Osteocyte (in vitro differentiated cells): Measurements from ENCODE around the gene CFAP97D2. TPM values are rescaled to one million over a fixed set of nuclear protein-coding genes. Genes with fewer than 3 reads are reported as not detected.

Experiments used
- DNase-seq: peaks from one replicate; pipeline ENCODE4 v3.0.0; 2021; ENCODE audit warnings: mixed read lengths; ENCODE audit not compliant: unreplicated experiment; ENCODE audit errors: extremely low spot score
- H3K27ac Mint-ChIP-seq: one replicate; pipeline ENCODE4 v1.8.0; 2021; ENCODE audit warnings: mild to moderate bottlenecking, mixed read lengths; ENCODE audit not compliant: unreplicated experiment
- H3K27me3 Mint-ChIP-seq: one replicate; pipeline ENCODE4 v1.8.0; 2021; ENCODE audit warnings: mixed read lengths; ENCODE audit not compliant: unreplicated experiment
- H3K36me3 Mint-ChIP-seq: one replicate; pipeline ENCODE4 v1.8.0; 2021; ENCODE audit warnings: mixed read lengths; ENCODE audit not compliant: unreplicated experiment
- H3K4me1 Mint-ChIP-seq: one replicate; pipeline ENCODE4 v1.8.0; 2021; ENCODE audit warnings: mixed read lengths; ENCODE audit not compliant: unreplicated experiment
- H3K4me3 Mint-ChIP-seq: one replicate; pipeline ENCODE4 v1.8.0; 2021; ENCODE audit warnings: mild to moderate bottlenecking, moderate library complexity, mixed read lengths; ENCODE audit not compliant: unreplicated experiment
- H3K9me3 Mint-ChIP-seq: one replicate; pipeline ENCODE4 v1.8.0; 2021; ENCODE audit warnings: mixed read lengths; ENCODE audit not compliant: unreplicated experiment
- CTCF ChIP-seq: fragments of 200-600 bp; sonication (generic); IDR thresholded peaks from 2 replicates; pipeline ENCODE4 v1.5.0; 2021; ENCODE audit warnings: antibody characterized with exemption, mild to moderate bottlenecking, moderate library complexity
- total RNA-seq: library from RNA; stranded (reverse); gene quantifications from 2 replicates; pipeline ENCODE4 v1.2.1, GENCODE V29; 2021

CFAP97D2 gene
- total RNA-seq, 1 donor from 2014 or later = not detected

- Mint-ChIP-seq H3K4me3 (no peak overlapping the region), H3K36me3 (no peaks in the 10 kb centered on the region), H3K27ac (no peak overlapping the region), H3K9me3 (no peaks in the 10 kb centered on the region), H3K4me1 (peaks cover 10% of the 10 kb centered on the region), H3K27me3 (peaks cover 41% of the 10 kb centered on the region)
- no peak for TF ChIP-seq CTCF
- no peak for DNase-seq
Measured at GRCh38 chr13:114151565-114152284, 27.3 kb upstream of the CFAP97D2 start.

GRCh38 chr13:114152285-114152645, 26.8 kb upstream of the CFAP97D2 start:
- no peak overlapping the region for H3K27ac Mint-ChIP-seq
- H3K4me1 Mint-ChIP-seq = peaks cover 10% of the 10 kb centered on the region
- DNase-seq = no peak

GRCh38 chr13:114152831-114153371, 26.2 kb upstream of the CFAP97D2 start:
- H3K27me3 Mint-ChIP-seq = peaks cover 41% of the 10 kb centered on the region
- H3K9me3 Mint-ChIP-seq = no peaks in the 10 kb centered on the region
- no peaks in the 10 kb centered on the region for H3K36me3 Mint-ChIP-seq
- no peak for DNase-seq
- no peak overlapping the region for H3K27ac Mint-ChIP-seq
- TF ChIP-seq CTCF = no peak
- no peak overlapping the region for H3K4me3 Mint-ChIP-seq
- peaks cover 10% of the 10 kb centered on the region for H3K4me1 Mint-ChIP-seq

More at GRCh38 chr13:114152285-114152645, 26.8 kb upstream of the CFAP97D2 start:
- H3K9me3 Mint-ChIP-seq = no peaks in the 10 kb centered on the region
- no peak overlapping the region for H3K4me3 Mint-ChIP-seq
- TF ChIP-seq CTCF = no peak
- H3K36me3 Mint-ChIP-seq = no peaks in the 10 kb centered on the region
- peaks cover 41% of the 10 kb centered on the region for H3K27me3 Mint-ChIP-seq

- TF ChIP-seq CTCF = no peak
- no peaks in the 10 kb centered on the region for H3K9me3 Mint-ChIP-seq
- peaks cover 10% of the 10 kb centered on the region for H3K4me1 Mint-ChIP-seq
- H3K27me3 Mint-ChIP-seq = peaks cover 37% of the 10 kb centered on the region
- H3K4me3 Mint-ChIP-seq = no peak overlapping the region
- no peak overlapping the region for H3K27ac Mint-ChIP-seq
- no peak for DNase-seq
- H3K36me3 Mint-ChIP-seq = no peaks in the 10 kb centered on the region
Measured at GRCh38 chr13:114153485-114154080, 25.5 kb upstream of the CFAP97D2 start.

- no peak overlapping the region for H3K27ac Mint-ChIP-seq
- TF ChIP-seq CTCF = no peak
- H3K4me1 Mint-ChIP-seq = peaks cover 10% of the 10 kb centered on the region
- peaks cover 38% of the 10 kb centered on the region for H3K27me3 Mint-ChIP-seq
- no peaks in the 10 kb centered on the region for H3K36me3 Mint-ChIP-seq
- DNase-seq = no peak
- H3K9me3 Mint-ChIP-seq = no peaks in the 10 kb centered on the region
- no peak overlapping the region for H3K4me3 Mint-ChIP-seq
Measured at GRCh38 chr13:114154476-114154875, 24.6 kb upstream of the CFAP97D2 start.
